Activated T-cell treated with anti-CD3 and anti-CD28 coated beads, Interleukin-2, amount 50 U/mL, for 72 hours (primary cell): Measurements from ENCODE around the gene STEAP1B. TPM values are rescaled to one million over a fixed set of nuclear protein-coding genes. Genes with fewer than 3 reads are reported as not detected.
"Not testable (repeated sequence)": the region's sequence is repeated elsewhere in the genome, so short reads cannot be mapped to it uniquely, and the experiment has no call there.

ENCODE experiments used
- ATAC-seq, 2 donors: fragments of 150-1000 bp; cut with Tn5 transposase; replicated peaks in 1 of 2; 2 replicates each; pipeline ENCODE4 v1.10.0; 2021; ENCODE audit warnings: moderate library complexity in 2 of 2, mild to moderate bottlenecking in 1 of 2
- DNase-seq, 2 donors: peaks; one replicate each; pipeline ENCODE4 v3.0.0; 2021 to 2022; ENCODE audit warnings: mixed read lengths in 1 of 2
- H3K27ac Mint-ChIP-seq: one replicate; pipeline ENCODE4 v1.8.0; 2022; ENCODE audit warnings: mild to moderate bottlenecking, moderate library complexity, mixed read lengths
- H3K27me3 Mint-ChIP-seq: one replicate; pipeline ENCODE4 v1.8.0; 2022; ENCODE audit warnings: low read depth, mixed read lengths
- H3K36me3 Mint-ChIP-seq, 2 donors: one replicate each; pipeline ENCODE4 v1.8.0; 2022; ENCODE audit warnings: mixed read lengths in 2 of 2, mild to moderate bottlenecking in 1 of 2; ENCODE audit not compliant: insufficient read depth in 2 of 2
- H3K4me1 Mint-ChIP-seq: one replicate; pipeline ENCODE4 v1.8.0; 2022; ENCODE audit warnings: low read depth, mixed read lengths
- H3K4me3 Mint-ChIP-seq, 2 donors: one replicate each; pipeline ENCODE4 v1.8.0; 2022; ENCODE audit warnings: mild to moderate bottlenecking in 2 of 2, mixed read lengths in 2 of 2, moderate library complexity in 2 of 2
- H3K9me3 Mint-ChIP-seq, 2 donors: one replicate each; pipeline ENCODE4 v1.8.0; 2022; ENCODE audit warnings: mixed read lengths in 2 of 2
- total RNA-seq, 2 donors: library from RNA; stranded (reverse); gene quantifications; one replicate each; pipeline ENCODE4 v1.2.3, GENCODE V29; 2022

Gene STEAP1B
- under 1 TPM in 1 of 2 donors, not detected in 1; 0.39 TPM for total RNA-seq

- H3K9me3 Mint-ChIP-seq, H3K36me3 Mint-ChIP-seq, H3K27ac Mint-ChIP-seq, H3K4me1 Mint-ChIP-seq: not testable (repeated sequence)
- peak within 1 kb of the TSS; percentile 43 to 53 for H3K4me3 Mint-ChIP-seq
- ATAC-seq = peak; percentile 99
- DNase-seq = peak; percentile 85 to 89
- H3K27me3 Mint-ChIP-seq = peaks cover 29% of the 10 kb centered on the region
These were observed at the start of gene STEAP1B for GRCh38 chr7:22499888-22500689. TSS of gene STEAP1B (minus strand) at chr7:22500188. CDS start at chr7:22494855, 5,333 bp downstream.

GRCh38 chr7:22549051-22549450 lies 49.1 kb upstream of the STEAP1B start:
- Mint-ChIP-seq H3K9me3 (no peaks in the 10 kb centered on the region), H3K4me1 (peaks cover 12% of the 10 kb centered on the region)

GRCh38 chr7:22548313-22548712 lies 48.3 kb upstream of the STEAP1B start:
- H3K4me1 Mint-ChIP-seq = peaks cover 12% of the 10 kb centered on the region
- H3K4me3 Mint-ChIP-seq = no peak overlapping the region
- no peak for ATAC-seq
- H3K27ac Mint-ChIP-seq = no peak overlapping the region
- DNase-seq = no peak
- H3K36me3 Mint-ChIP-seq = no peaks in the 10 kb centered on the region
- H3K27me3 Mint-ChIP-seq = peaks cover 70% of the 10 kb centered on the region
- no peaks in the 10 kb centered on the region for H3K9me3 Mint-ChIP-seq

More at GRCh38 chr7:22549051-22549450, 49.1 kb upstream of the STEAP1B start:
- no peak for ATAC-seq
- Mint-ChIP-seq H3K27ac (no peak overlapping the region), H3K4me3 (peak overlapping the region; percentile 84 to 85), H3K36me3 (no peaks in the 10 kb centered on the region), H3K27me3 (peaks cover 78% of the 10 kb centered on the region)
- no peak for DNase-seq

- DNase-seq (no peak), ATAC-seq (no peak)
- H3K4me1 Mint-ChIP-seq = peaks cover 12% of the 10 kb centered on the region
- no peaks in the 10 kb centered on the region for H3K9me3 Mint-ChIP-seq
- no peak overlapping the region for H3K27ac Mint-ChIP-seq
- H3K4me3 Mint-ChIP-seq = no peak overlapping the region
- peaks cover 57% of the 10 kb centered on the region for H3K27me3 Mint-ChIP-seq
- no peaks in the 10 kb centered on the region for H3K36me3 Mint-ChIP-seq
These were observed 46.8 kb upstream of the STEAP1B start for GRCh38 chr7:22546769-22547168.

GRCh38 chr7:22545529-22545928 lies 45.5 kb upstream of the STEAP1B start:
- H3K9me3 Mint-ChIP-seq = no peaks in the 10 kb centered on the region
- H3K36me3 Mint-ChIP-seq = no peaks in the 10 kb centered on the region
- H3K27ac Mint-ChIP-seq = no peak overlapping the region
- DNase-seq (no peak), ATAC-seq (no peak)
- H3K27me3 Mint-ChIP-seq = peaks cover 47% of the 10 kb centered on the region
- no peak overlapping the region for H3K4me3 Mint-ChIP-seq
- peaks cover 12% of the 10 kb centered on the region for H3K4me1 Mint-ChIP-seq

- no peak overlapping the region for H3K27ac Mint-ChIP-seq
- H3K36me3 Mint-ChIP-seq = no peaks in the 10 kb centered on the region
- peaks cover 34% of the 10 kb centered on the region for H3K27me3 Mint-ChIP-seq
- ATAC-seq = no peak
- no peak for DNase-seq
- no peak overlapping the region for H3K4me3 Mint-ChIP-seq
- H3K4me1 Mint-ChIP-seq = peaks cover 1% of the 10 kb centered on the region
- no peaks in the 10 kb centered on the region for H3K9me3 Mint-ChIP-seq
These were observed 44.3 kb upstream of the STEAP1B start for GRCh38 chr7:22544245-22544644.

GRCh38 chr7:22543169-22543568 lies 43.2 kb upstream of the STEAP1B start:
- DNase-seq (no peak), ATAC-seq (no peak)
- peaks cover 26% of the 10 kb centered on the region for H3K27me3 Mint-ChIP-seq
- no peaks in the 10 kb centered on the region for H3K36me3 Mint-ChIP-seq
- no peak overlapping the region for H3K27ac Mint-ChIP-seq
- H3K4me3 Mint-ChIP-seq = no peak overlapping the region
- no peaks in the 10 kb centered on the region for H3K4me1 Mint-ChIP-seq
- no peaks in the 10 kb centered on the region for H3K9me3 Mint-ChIP-seq

- Mint-ChIP-seq H3K4me1 (no peaks in the 10 kb centered on the region), H3K27me3 (peaks cover 26% of the 10 kb centered on the region), H3K36me3 (no peaks in the 10 kb centered on the region), H3K4me3 (no peak overlapping the region), H3K27ac (no peak overlapping the region), H3K9me3 (no peaks in the 10 kb centered on the region)
- DNase-seq (no peak), ATAC-seq (no peak)
These were observed 42.7 kb upstream of the STEAP1B start for GRCh38 chr7:22542669-22543068.

GRCh38 chr7:22542254-22542653 lies 42.3 kb upstream of the STEAP1B start:
- no peaks in the 10 kb centered on the region for H3K4me1 Mint-ChIP-seq
- H3K27ac Mint-ChIP-seq = no peak overlapping the region
- DNase-seq = no peak
- no peak overlapping the region for H3K4me3 Mint-ChIP-seq
- no peaks in the 10 kb centered on the region for H3K9me3 Mint-ChIP-seq
- H3K36me3 Mint-ChIP-seq = no peaks in the 10 kb centered on the region
- peaks cover 26% of the 10 kb centered on the region for H3K27me3 Mint-ChIP-seq
- no peak for ATAC-seq

- H3K4me1 Mint-ChIP-seq = no peaks in the 10 kb centered on the region
- ATAC-seq (no peak), DNase-seq (no peak)
- no peaks in the 10 kb centered on the region for H3K9me3 Mint-ChIP-seq
- H3K36me3 Mint-ChIP-seq = no peaks in the 10 kb centered on the region
- H3K27me3 Mint-ChIP-seq = peaks cover 26% of the 10 kb centered on the region
- H3K4me3 Mint-ChIP-seq = no peak overlapping the region
- H3K27ac Mint-ChIP-seq = no peak overlapping the region
These were observed 41.8 kb upstream of the STEAP1B start for GRCh38 chr7:22541789-22542188.

GRCh38 chr7:22528537-22528936 lies 28.5 kb upstream of the STEAP1B start:
- ATAC-seq, H3K36me3 Mint-ChIP-seq, H3K27ac Mint-ChIP-seq, H3K9me3 Mint-ChIP-seq, H3K4me1 Mint-ChIP-seq, H3K4me3 Mint-ChIP-seq, DNase-seq: not testable (repeated sequence)
- H3K27me3 Mint-ChIP-seq = peaks cover 23% of the 10 kb centered on the region

- H3K27me3 Mint-ChIP-seq = peaks cover 38% of the 10 kb centered on the region
- H3K4me3 Mint-ChIP-seq = not testable (repeated sequence)
These were observed 24.5 kb upstream of the STEAP1B start for GRCh38 chr7:22524353-22524947.

GRCh38 chr7:22523478-22524352 lies 23.7 kb upstream of the STEAP1B start:
- H3K36me3 Mint-ChIP-seq, H3K27ac Mint-ChIP-seq, H3K4me3 Mint-ChIP-seq, H3K4me1 Mint-ChIP-seq, H3K9me3 Mint-ChIP-seq: not testable (repeated sequence)
- peak; percentile 45 to 62 for ATAC-seq
- H3K27me3 Mint-ChIP-seq = peaks cover 44% of the 10 kb centered on the region
- peak in 1 of 2 donors; percentile 11 for DNase-seq

More at GRCh38 chr7:22524353-22524947, 24.5 kb upstream of the STEAP1B start:
- H3K27ac Mint-ChIP-seq, ATAC-seq, H3K36me3 Mint-ChIP-seq, H3K4me1 Mint-ChIP-seq, H3K9me3 Mint-ChIP-seq, DNase-seq: not testable (repeated sequence)
